GM21717 (cell line): ENCODE results near the gene DNAH1.

Experiments
- ATAC-seq: cut with Tn5 transposase; IDR thresholded peaks from one replicate; pipeline ENCODE4 v1.9.1; 2021; ENCODE audit warnings: mild to moderate bottlenecking, moderate library complexity; ENCODE audit not compliant: unreplicated experiment

DNAH1 gene

DNA sequence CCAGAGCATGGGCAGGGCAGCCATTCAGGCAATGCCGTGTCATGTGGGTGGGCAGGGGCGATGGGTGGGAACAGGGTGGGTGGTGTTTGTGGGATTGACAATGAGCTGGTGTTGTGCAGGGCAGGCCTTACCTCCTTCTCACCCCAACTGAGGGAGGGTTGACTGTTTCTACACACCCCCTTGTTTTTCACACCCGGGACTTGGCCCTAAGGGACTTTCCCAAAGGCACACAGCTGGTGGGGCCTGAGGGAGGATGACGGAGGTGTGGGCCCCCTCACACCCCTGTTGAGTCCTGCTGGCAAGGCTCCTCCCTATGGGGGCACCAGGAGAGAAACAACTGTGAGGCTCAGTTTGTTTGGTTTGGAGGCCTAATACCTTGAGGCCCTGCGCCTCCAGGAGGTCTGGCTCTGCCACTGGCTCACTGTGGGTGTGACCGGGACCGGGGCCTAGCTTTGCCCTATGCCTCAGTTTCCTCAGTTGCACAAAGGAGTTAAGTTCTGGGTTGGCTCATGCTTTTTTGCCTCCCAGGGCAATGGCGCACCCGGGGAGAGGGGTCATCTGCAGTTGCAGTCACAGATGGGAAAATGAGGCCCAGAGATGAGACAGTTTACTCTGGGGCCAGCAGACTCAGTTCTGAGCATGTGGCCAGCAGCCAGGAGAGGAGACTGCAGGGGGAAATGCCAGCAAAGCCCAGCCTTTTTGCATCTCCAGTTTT lies 5.1 kb upstream of the DNAH1 start:
- ATAC-seq: peak; percentile 50

GRCh38 chr3:52311576-52312119 lies 4.5 kb upstream of the DNAH1 start:
- ATAC-seq: no peak

DNA sequence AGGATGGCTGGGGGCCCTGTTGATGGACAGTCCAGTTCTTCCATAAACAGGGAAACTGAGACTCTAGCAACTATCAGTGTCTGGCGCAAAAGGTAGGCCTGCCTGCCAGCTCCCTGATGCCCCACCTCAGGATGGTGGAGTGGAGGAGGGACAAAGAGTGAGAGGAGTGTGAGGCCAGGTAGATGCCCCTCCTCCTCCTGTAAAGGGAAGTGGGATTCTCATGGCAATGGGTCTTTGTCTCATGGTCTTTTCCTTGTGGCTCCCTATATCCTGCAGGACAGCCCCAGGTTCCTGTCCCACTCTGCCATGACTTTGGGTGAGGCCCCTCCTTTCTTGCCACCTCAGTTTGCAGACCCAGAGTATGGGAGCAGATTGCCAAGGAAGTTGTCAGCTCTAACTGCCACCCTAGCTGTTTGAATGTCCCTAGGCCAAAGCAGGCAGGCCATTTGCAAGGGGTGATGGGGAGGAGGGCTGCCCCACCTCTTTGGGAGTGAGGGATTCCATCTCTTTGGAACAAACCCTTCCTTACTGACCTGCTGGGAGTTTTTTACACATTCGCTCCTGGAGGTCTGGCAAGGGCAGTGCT lies 2.8 kb upstream of the DNAH1 start:
- peak; percentile 10 for ATAC-seq

DNA sequence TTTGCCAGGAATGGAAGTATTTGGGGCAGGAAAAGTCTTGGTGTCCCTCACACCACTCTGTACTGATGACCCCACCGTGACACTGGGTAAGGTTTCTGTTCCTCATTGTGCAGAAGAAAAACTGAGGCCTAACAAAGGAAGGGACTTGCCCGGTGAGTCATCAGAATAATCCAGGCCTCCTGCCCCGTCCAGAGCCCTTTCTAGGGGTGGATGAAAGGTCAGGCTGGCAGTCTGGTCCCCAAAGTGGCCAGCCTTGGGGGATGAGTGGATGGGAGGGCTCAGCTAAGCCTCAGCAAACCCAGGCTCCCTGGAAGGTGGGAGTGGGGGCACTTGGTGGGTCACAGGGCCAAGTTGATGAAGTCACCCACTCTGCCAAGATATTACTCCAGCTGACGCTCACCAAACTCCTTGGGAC lies 2.3 kb upstream of the DNAH1 start:
- ATAC-seq: peak; percentile 71

GRCh38 chr3:52314489-52314888 lies 1.6 kb upstream of the DNAH1 start:
- ATAC-seq: no peak

- ATAC-seq: no peak
These were observed 1.1 kb upstream of the DNAH1 start for GRCh38 chr3:52315006-52315405.

DNA sequence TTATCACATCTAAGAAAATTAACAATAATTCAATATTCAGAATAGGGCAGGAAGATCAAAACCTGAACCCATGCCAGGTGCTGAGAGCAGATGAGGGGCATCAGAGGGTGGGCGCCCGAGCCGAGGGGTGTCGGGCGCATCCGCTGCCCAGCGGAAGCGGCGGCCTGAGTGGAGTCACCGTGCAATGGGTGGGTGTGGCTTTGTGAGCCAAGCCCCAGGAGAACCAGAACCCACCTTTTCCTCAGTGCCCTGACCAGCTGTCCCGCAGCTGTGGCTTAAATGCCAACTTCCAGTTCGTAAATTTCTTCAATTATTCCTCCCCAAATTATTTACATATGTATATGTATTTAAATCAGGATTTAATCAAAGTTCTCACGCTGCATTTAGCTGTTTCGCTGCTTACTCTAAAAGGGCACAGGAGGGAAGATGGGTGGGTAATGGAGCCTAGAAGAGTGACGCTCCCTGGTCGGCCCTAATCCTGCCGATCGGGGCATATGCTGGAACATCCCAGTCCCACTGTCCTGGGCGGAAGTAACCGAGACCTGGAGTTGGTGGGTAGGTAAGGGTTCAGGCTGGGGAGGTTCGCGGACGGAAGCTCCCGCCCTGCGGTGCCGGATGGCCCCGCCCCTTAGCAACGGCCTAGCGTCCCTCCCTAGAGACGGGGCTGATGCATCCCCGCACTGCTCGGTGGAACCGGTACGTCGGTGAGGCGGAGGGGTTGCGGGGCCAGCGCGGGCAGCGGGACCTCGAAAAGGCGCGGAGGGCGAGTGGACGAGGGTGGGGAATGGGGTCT lies 1.3 kb downstream of the DNAH1 start:
- no peak for ATAC-seq

GRCh38 chr3:52318186-52318816 lies 2.2 kb downstream of the DNAH1 start:
- no peak for ATAC-seq

GRCh38 chr3:52319921-52320595 lies 3.9 kb downstream of the DNAH1 start:
- no peak for ATAC-seq

GRCh38 chr3:52321481-52321880 lies 5.4 kb downstream of the DNAH1 start:
- ATAC-seq: no peak

DNA sequence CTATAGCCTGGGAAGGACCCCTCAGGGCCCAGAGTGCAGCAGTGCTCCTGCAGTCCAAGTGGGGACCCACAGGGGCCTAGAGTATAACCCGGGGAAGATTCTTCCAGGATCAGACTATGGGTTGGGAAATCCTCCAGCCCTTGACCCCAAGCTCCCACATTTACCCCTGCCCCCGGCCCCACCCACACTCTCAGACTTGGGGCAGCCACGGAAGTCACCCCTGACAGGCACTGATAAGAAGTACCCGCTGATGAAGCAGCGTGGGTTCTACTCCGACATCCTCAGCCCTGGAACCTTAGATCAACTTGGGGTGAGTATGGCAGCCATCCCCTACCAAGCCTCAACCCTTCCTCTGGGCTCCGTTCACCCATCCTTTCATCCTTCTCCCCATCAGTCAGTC lies 6.3 kb downstream of the DNAH1 start:
- ATAC-seq: no peak

DNA sequence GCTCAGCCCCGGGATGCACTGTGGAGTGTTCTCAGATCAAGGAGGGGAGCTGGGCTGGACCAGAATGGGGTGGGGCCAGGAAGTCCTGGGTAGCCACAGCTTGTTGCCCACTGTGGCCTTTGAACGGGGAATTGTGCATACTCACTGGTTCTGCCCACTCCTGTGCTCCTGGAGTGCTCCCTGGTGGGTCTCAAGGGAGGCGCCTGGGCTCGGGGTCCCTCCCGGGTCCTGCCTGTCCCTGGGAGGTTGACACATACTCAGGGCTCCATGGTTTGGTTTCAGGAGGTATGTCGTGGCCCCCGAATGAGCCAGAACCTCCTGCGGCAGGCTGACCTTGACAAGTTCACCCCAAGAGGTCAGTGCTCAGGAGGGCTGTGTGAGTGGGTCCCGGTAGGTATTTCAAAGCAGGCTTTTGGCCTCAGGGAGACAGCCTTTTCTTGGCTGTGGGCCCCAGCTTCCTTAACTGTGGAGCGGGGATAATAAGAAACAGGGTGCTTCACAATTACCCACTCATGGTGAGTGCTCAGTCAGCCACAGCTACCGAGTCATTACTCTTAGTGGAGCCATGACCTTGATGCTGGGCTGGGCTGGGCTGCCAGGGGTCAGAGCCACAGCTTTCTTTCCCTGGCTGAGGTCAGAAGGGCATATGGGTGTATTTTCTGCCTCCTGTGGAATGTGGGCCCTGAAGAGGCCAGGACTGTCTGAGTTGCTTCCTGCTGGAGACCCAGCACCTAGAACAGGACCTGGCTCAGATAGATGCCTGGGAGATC lies 7.6 kb downstream of the DNAH1 start:
- ATAC-seq: no peak

GRCh38 chr3:52324676-52325075 lies 8.6 kb downstream of the DNAH1 start:
- no peak for ATAC-seq

DNA sequence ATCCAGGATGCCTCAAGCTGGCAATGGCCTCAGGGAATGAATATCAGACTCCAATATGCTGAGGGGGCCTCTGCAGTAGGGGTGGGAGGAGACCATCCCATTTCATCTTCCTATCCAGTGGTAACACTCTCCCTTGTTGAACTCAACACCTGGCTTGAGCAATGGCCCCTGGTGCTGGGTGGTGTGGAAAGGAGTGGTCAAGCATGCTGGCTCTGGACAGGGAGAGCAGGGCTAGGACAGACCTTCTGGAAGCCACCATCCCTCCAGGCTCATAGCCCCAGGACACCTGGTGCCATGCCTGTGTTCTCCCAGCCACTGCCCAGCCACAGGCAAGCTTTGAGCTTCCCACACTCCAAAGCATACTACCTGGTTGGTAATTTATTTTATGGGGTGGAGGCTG lies 9.6 kb downstream of the DNAH1 start:
- no peak for ATAC-seq

GRCh38 chr3:52326976-52327375 lies 10.9 kb downstream of the DNAH1 start:
- ATAC-seq: no peak

- no peak for ATAC-seq
These were observed 11.6 kb downstream of the DNAH1 start for GRCh38 chr3:52327486-52328290.

DNA sequence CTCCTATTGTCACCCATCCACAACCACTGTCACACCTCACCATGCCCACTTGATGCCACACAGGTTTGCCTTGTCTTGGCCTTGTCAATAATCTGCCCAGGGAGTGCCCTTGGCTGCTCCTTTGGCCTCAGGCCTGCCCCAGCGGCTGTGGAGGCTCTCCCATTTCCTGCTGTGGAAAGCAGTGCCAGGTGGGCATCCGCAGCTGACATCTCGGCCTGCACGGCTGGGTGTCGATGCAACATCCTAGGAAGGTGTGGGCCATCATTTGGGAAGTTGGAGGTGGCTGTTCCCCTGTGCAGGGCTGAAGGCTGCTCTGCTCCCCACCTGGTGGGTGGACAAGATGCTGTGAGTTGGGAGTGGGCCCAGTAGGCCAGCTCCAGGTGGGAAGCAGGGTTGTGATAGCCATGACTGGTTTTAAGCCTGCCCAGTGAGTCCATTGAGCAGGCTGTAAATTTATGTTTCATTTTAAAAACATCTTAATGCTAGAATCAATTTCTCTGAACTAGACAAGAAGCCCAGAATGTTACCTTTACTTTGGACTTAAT lies 12.5 kb downstream of the DNAH1 start:
- ATAC-seq: no peak

GRCh38 chr3:52330194-52330805 lies 14.2 kb downstream of the DNAH1 start:
- no peak for ATAC-seq
